C4-2B (cell line): ENCODE measurements around the gene RHBDD3.

Experiments used
- H3K27ac ChIP-seq: fragments of 450-650 bp; 2 replicates; pipeline ENCODE4 v1.5.1; 2017
- CTCF ChIP-seq: fragments of 450-650 bp; conservative IDR thresholded peaks from 2 replicates; pipeline ENCODE4 v1.5.1; 2017; ENCODE audit warnings: mild to moderate bottlenecking
- ZFX ChIP-seq: fragments of 450-650 bp; IDR thresholded peaks from 2 replicates; pipeline ENCODE4 v1.6.1; 2017

RHBDD3 gene

GRCh38 chr22:29308148-29308790 is 40.5 kb upstream of the RHBDD3 start:
- H3K27ac ChIP-seq = peak overlapping the region; percentile 96
- TF ChIP-seq CTCF (no peak), ZFX (no peak)

GRCh38 chr22:29307596-29308147 is 39.9 kb upstream of the RHBDD3 start:
- TF ChIP-seq ZFX (no peak), CTCF (no peak)
- H3K27ac ChIP-seq = peak overlapping the region; percentile 96

GRCh38 chr22:29306835-29307595 is 39.2 kb upstream of the RHBDD3 start:
- TF ChIP-seq CTCF (no peak), ZFX (peak; percentile 89; the same call in 1 of the 2 replicates)
- H3K27ac ChIP-seq = peak overlapping the region; percentile 96

- peak within 1 kb of the TSS; percentile 96 for H3K27ac ChIP-seq
- TF ChIP-seq CTCF (peak; percentile 67), ZFX (no peak)
These were observed 38.5 kb upstream of the RHBDD3 start, which contains the start of gene GAS2L1 for GRCh38 chr22:29306175-29306834. GAS2L1 (plus strand) TSS chr22:29306650; CDS start chr22:29308106, 1,456 bp downstream.

GRCh38 chr22:29305836-29306174 is 38.0 kb upstream of the RHBDD3 start:
- TF ChIP-seq CTCF (no peak), ZFX (no peak)
- H3K27ac ChIP-seq = peak overlapping the region; percentile 96

GRCh38 chr22:29302681-29303465 is 35.1 kb upstream of the RHBDD3 start:
- peak overlapping the region; percentile 48 for H3K27ac ChIP-seq
- TF ChIP-seq ZFX (no peak), CTCF (no peak)
